ENCODE data around the gene GALNT18.

DNA sequence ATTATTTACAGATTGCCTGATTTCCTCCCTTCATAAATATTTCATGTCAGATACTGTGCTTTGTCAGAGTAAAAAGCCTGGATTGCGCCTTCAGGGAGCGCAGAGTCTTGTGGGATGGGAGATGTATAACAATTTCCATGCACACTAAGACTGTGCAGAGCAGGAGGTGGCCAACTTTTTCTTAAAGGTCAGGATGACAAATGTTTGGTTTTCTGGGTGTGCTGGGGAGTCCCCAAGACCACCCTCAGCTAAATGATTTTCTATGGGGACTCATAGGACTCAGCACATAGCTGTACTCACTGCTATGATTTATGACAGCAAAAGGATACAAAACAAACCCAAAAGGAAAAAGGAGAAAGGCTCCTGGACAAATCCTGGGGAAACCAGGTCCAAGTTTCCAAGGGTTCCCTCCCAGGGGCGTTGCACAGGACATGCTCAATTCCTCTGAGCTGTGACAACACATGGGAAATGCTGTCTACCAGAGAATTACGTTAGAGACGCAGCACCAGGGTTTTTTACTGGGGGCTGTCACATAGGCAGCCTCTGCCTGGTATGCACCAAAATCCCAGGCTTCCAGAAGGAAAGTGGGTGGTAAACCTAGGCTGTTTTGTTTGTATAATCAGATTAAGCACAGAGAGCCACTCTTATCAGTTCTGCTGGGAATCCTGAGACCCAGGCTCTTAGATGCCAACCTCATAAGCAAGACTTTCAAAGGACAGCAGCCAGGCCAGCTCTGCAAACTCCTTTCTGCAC, 327.8 kb downstream of the GALNT18 start:
- TF ChIP-seq ZBTB7A (IDR thresholded peaks at IDR 0.05; ENCODE audit: low read depth) (no peak), EP300 (IDR thresholded peaks at IDR 0.05; ENCODE audit: borderline replicate concordance) (no peak), RAD21 (IDR thresholded peaks at IDR 0.05; ENCODE audit: low read depth) (no peak), NFIC (IDR thresholded peaks at IDR 0.05) (no peak)

Measured in Ishikawa (cell line).